ENCODE measurements around the gene CFP.

The CFP gene

DNA sequence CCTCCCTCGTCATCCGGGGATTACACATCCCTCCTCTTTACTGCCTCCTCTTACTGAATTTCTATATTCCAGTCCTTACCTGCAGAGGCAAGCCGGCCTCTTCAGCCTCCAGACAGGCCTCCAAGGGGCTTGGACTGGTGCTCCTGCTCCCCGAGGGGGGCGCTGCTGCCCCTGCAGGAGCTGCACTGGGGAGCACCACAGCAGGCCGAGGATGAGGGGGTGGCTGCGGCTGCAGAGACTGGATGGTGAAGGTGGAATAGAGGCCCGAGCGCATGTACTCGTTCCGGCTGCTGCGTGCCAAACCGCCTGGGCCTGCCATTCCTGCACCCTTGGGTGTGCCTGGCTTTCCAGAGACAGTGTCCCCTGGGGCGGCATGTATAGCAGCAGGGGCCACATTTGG, 9.1 kb upstream of the CFP start:
- in situ Hi-C loops (cut with HindIII; ENCODE audit: low sequenced_read_pairs): no loop called here

- in situ Hi-C loops (cut with HindIII; ENCODE audit: low sequenced_read_pairs): no loop called here
These were observed 7.9 kb upstream of the CFP start for GRCh38 chrX:47637546-47638195.

- in situ Hi-C loops (cut with HindIII; ENCODE audit: low sequenced_read_pairs): no loop called here
These were observed 5.3 kb upstream of the CFP start for GRCh38 chrX:47634871-47635575.

DNA sequence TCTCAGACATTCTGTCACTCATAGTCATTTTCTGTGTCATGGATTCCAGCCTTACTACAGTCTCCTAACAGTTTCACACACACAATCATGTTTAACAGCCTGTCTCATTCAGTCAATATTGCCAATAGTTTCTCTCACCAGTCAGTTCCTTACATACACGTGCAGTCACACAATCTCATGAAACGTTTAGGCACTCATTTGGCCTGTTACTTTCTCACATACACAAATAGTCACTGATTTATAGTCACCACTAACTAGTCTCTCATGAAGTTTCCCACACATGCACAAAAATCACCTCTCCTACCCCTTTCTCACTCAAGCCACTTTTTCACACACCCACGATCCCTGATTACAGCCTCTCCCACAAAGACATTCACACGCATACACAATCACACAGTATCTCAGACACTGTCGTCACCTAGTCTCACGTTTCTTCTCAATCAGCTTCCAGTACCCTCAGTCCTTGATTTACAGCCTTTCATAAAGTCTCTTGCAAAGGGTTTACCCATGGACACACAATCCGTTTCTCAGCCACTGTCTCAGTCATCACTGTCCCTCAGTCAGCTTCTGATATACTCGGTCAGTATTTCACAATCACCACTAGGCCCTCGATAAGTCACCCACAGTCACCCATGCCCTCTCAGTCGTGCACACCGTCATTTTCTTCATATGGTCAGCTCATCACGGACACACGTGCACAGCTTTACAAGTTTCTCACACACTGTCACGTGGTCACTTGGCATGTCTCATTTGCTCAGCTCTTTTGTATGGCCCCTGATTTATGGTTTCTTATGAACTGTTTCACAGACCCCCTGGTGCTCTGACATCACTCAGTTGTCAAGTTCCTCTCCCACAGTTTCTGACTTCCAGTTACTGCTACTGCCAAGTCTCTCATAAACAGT, 4.2 kb upstream of the CFP start:
- in situ Hi-C loops (cut with HindIII; ENCODE audit: low sequenced_read_pairs): no loop called here

DNA sequence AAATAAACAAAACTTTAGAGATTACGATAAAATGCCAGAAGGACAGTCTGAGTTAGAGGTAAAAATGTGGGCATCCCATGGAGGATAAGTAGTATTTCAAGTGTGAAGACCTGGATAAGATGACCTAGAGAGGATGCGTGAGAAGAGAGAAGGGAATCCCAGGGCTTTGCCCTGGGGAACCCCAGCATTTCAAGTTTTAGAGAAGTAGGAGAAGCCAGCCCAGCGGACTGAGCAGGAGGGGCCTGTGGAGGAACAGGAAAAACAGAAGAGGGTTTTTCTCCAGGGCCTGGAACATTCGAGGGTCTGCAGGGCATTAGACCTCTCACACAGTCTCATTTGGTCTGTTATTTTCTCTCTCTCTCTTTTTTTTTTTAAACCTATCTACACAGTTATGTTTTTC, 2.9 kb upstream of the CFP start:
- in situ Hi-C loops (cut with HindIII; ENCODE audit: low sequenced_read_pairs): no loop called here

GRCh38 chrX:47631676-47632075, 1.9 kb upstream of the CFP start:
- in situ Hi-C loops (cut with HindIII; ENCODE audit: low sequenced_read_pairs): no loop called here

- in situ Hi-C loops (cut with HindIII; ENCODE audit: low sequenced_read_pairs): no loop called here
These were observed 748 bp downstream of the CFP start for GRCh38 chrX:47628982-47629381.

DNA sequence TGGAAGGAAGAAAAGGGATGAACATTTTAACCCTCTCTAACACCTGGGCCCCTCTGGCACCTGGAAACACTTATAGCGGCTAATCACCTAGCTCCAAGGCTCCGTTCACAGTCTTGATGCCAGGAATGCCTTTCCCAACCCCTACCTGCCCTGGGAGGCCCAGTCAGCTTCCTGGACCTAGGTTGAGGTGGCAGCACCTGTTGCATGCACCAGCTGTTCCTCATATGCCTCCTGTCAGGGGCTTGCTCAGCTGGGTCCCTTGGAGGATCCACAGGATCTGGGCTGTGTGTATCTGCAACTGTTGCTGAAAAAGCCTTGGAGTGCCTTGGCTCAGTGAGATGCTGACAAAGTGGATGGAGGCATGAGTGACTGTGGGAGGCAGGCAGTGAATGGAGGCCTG, 4.4 kb downstream of the CFP start:
- in situ Hi-C loops (cut with HindIII; ENCODE audit: low sequenced_read_pairs): no loop called here

GRCh38 chrX:47623540-47624027, 6.1 kb downstream of the CFP start:
- in situ Hi-C loops (cut with HindIII; ENCODE audit: low sequenced_read_pairs): no loop called here

DNA sequence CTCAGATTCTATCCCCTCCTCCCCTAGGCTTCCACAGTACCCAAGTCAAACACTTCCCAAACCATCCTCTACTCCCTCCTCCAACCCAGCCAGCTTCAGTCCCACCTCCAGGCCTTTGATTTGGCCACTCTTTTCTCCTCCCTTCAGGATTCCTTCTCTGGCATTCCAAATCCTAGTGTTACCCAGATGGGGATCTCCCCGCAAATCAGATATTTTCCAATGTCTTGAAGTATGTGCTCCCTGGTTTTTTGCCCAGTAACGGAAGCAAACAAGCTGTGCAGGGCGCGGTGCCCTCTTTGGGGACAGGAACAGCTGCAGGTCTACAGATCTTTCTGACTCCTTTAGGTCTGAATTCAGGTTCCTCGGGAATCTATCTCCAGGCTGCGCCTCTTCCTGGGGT, 7.9 kb downstream of the CFP start:
- in situ Hi-C loops (cut with HindIII; ENCODE audit: low sequenced_read_pairs): no loop called here

- in situ Hi-C loops (cut with HindIII; ENCODE audit: low sequenced_read_pairs): no loop called here
These were observed 9.4 kb downstream of the CFP start for GRCh38 chrX:47620303-47620685.

GRCh38 chrX:47619486-47620302, 10.0 kb downstream of the CFP start, which contains the start of gene SYN1:
SYN1 (minus strand) TSS chrX:47619857; CDS start chrX:47619728, 129 bp downstream.
- in situ Hi-C loops (cut with HindIII; ENCODE audit: low sequenced_read_pairs): no loop called here

DNA sequence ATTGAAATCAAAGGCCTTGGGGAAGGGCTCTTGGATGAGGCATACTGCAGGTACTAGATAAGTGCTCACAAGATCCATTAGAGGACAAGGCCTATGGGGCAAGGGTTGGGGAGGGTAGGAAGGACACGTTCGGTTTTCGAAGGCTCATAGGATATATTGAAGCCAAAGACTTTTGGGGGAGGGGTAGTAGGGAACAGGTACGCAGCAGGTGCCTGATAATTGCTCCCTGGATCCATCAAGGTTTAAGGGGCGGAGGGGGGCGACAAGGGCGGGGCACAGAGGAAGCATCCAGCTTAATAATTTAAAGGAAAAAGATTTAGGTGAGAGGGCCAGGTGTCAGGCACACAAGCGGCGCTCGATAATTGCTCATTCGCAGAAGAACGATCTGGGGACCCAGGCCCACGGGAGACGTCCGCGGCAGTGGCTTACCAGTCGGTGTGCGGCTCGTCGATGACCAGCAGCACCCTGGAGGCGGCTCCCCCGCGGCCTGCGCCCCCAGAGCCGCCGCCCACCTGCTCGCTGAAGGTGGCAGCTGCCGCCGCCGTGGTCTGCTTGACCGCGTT, 10.7 kb downstream of the CFP start:
- in situ Hi-C loops (cut with HindIII; ENCODE audit: low sequenced_read_pairs): no loop called here

DNA sequence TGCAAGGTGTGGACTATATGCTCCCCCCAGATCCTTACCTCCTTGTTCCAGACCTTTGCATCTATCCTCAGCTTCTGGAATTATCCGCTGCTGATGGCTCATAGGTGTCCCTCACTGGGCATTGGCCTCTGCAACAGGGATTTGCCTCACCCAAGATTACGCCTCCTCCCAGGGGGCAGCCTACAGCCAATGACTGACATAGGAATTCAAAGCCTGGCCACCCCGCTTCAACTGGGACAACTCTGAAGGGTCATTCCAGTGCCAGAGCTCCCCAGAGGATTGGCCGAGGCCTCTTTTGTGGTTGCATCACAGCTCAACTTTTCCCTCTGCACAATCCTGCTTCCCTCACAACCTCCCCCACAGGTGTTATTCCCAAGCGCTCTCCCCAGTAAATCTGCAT, 15.1 kb downstream of the CFP start:
- in situ Hi-C loops (cut with HindIII; ENCODE audit: low sequenced_read_pairs): no loop called here

DNA sequence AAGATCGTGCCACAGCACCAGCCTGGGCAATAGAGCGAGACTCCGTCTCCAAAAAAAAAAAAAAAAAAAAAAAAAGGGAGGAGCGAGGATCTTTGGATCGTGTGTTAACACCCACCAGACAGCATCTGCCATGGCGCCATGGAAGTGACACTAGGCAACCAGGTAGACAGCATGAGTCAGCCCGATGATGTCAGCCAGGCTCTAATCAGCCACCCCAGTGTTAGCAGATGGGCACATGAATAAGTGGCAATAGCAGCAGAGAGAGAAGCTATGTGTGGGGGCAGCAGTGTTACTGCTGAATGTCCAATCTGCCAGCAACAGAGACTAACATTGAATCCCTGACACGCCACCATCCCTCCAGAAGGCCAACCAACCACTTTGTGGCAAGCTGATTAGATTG, 16.6 kb downstream of the CFP start:
- in situ Hi-C loops (cut with HindIII; ENCODE audit: low sequenced_read_pairs): no loop called here

- in situ Hi-C loops (cut with HindIII; ENCODE audit: low sequenced_read_pairs): no loop called here
These were observed 17.3 kb downstream of the CFP start for GRCh38 chrX:47612418-47612817.

DNA sequence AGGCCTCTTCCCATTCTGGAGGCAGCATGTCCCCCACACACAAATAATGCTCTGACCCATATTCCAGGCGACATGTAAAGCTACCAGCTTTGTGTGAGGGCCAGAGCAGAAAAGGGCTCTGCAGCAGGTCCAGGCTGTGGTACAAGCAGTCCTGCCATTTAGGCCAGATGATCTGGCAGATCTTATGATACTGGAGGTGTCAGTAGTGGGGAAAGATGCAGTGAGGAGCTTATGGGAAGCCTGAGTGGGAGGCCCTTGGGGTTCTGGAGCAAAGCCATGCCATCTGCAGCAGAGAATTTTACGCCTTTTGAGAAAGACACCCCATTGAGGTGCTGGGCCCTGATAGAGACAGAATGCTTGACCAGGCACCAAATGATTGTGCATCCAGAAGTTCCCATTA, 17.8 kb downstream of the CFP start:
- in situ Hi-C loops (cut with HindIII; ENCODE audit: low sequenced_read_pairs): no loop called here

DNA sequence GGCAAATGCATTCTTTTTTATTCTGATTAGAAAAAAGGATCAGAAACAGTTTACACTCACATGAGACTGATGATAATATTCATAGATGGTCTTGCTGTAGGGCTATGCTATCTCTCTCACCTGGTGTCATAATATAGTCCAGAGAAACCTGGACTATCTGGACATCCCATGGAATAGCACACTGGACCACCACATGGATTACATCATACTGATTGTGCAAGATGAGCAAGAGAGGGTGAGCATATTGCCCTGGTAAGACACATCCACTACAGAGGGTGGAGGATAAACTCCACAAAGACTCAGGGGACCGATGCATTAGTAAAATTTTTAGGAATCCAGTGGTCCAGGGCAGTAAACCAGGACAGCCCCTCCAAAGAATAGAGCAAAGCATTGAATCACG, 18.2 kb downstream of the CFP start:
- in situ Hi-C loops (cut with HindIII; ENCODE audit: low sequenced_read_pairs): no loop called here

GRCh38 chrX:47610511-47610910, 19.2 kb downstream of the CFP start:
- in situ Hi-C loops (cut with HindIII; ENCODE audit: low sequenced_read_pairs): no loop called here

- in situ Hi-C loops (cut with HindIII; ENCODE audit: low sequenced_read_pairs): no loop called here
These were observed 21.5 kb downstream of the CFP start for GRCh38 chrX:47608130-47608810.
